HG03442 (cell line): Measurements from ENCODE around the gene OR51V1.
"Not testable (repeated sequence)": the region's sequence is repeated elsewhere in the genome, so short reads cannot be mapped to it uniquely, and the experiment has no call there.

ENCODE experiments used
- ATAC-seq: cut with Tn5 transposase; IDR thresholded peaks from one replicate; pipeline ENCODE4 v1.9.1; 2021; ENCODE audit warnings: mild to moderate bottlenecking, moderate library complexity; ENCODE audit not compliant: unreplicated experiment

OR51V1 gene

GRCh38 chr11:5200582-5200981 lies at the start of gene OR51V1:
TSS of gene OR51V1 (minus strand) at chr11:5200682. CDS start at chr11:5200682, 0 bp downstream.
- ATAC-seq, result no peak

- ATAC-seq, result not testable (repeated sequence)
Observed at GRCh38 chr11:5249807-5250396, 49.4 kb upstream of the OR51V1 start, which contains the start of gene HBG1. TSS of gene HBG1 (minus strand) at chr11:5249857. CDS start at chr11:5249804, 53 bp downstream.

- not testable (repeated sequence) for ATAC-seq
Observed at GRCh38 chr11:5248498-5248897, 48.0 kb upstream of the OR51V1 start.

- ATAC-seq, result no peak
Observed at GRCh38 chr11:5247472-5248192, 47.1 kb upstream of the OR51V1 start.

- no peak for ATAC-seq
Observed at GRCh38 chr11:5246772-5247471, 46.4 kb upstream of the OR51V1 start.

GRCh38 chr11:5245155-5245554 lies 44.7 kb upstream of the OR51V1 start:
- no peak for ATAC-seq

GRCh38 chr11:5243816-5244180 lies 43.3 kb upstream of the OR51V1 start:
- ATAC-seq, result no peak

GRCh38 chr11:5242933-5243815 lies 42.7 kb upstream of the OR51V1 start:
- peak; percentile 67 for ATAC-seq

GRCh38 chr11:5242208-5242607 lies 41.7 kb upstream of the OR51V1 start:
- no peak for ATAC-seq

- no peak for ATAC-seq
Observed at GRCh38 chr11:5241458-5241857, 41.0 kb upstream of the OR51V1 start.

GRCh38 chr11:5240458-5240857 lies 40.0 kb upstream of the OR51V1 start:
- ATAC-seq, result no peak

GRCh38 chr11:5240056-5240455 lies 39.6 kb upstream of the OR51V1 start:
- ATAC-seq, result no peak

- ATAC-seq, result no peak
Observed at GRCh38 chr11:5239046-5239445, 38.6 kb upstream of the OR51V1 start.

- no peak for ATAC-seq
Observed at GRCh38 chr11:5238486-5238885, 38.0 kb upstream of the OR51V1 start.

GRCh38 chr11:5237420-5237819 lies 36.9 kb upstream of the OR51V1 start:
- no peak for ATAC-seq

- no peak for ATAC-seq
Observed at GRCh38 chr11:5235364-5236095, 35.0 kb upstream of the OR51V1 start.

GRCh38 chr11:5234381-5234834 lies 33.9 kb upstream of the OR51V1 start, which contains the start of gene HBD:
TSS of gene HBD (minus strand) at chr11:5234483. CDS start at chr11:5234433, 50 bp downstream.
- peak; percentile 79 for ATAC-seq

GRCh38 chr11:5233307-5233706 lies 32.8 kb upstream of the OR51V1 start:
- ATAC-seq, result no peak

- ATAC-seq, result no peak
Observed at GRCh38 chr11:5232821-5233220, 32.3 kb upstream of the OR51V1 start.

GRCh38 chr11:5232176-5232575 lies 31.7 kb upstream of the OR51V1 start:
- no peak for ATAC-seq
